ENCODE measurements around the gene SRRM4. TPM values are rescaled to one million over a fixed set of nuclear protein-coding genes. Genes with fewer than 3 reads are reported as not detected.

Gene SRRM4
- total and polyA plus RNA-seq, 5 donors from 2014 or later = not detected

GRCh38 chr12:119012179-119012578, 30.8 kb downstream of the SRRM4 start:
- no peaks in the 10 kb centered on the region for H3K4me1 ChIP-seq (ENCODE audit: control insufficient read depth, insufficient read depth, low read length, poor library complexity, severe bottlenecking)
- no peak for DNase-seq
- H3K4me3 ChIP-seq (ENCODE audit: low read depth, low read length) = no peak overlapping the region
- H3K4me1 Mint-ChIP-seq = no peaks in the 10 kb centered on the region
- no peak overlapping the region for H3K27ac Mint-ChIP-seq
- H3K27ac ChIP-seq (ENCODE audit: insufficient read depth, low read length, poor library complexity, severe bottlenecking) = no peak overlapping the region
- ATAC-seq (ENCODE audit: low read depth in 2 of 2) = no peak
- H3K9me3 ChIP-seq (ENCODE audit: control insufficient read depth in 2 of 2, low read length in 2 of 2) = peaks cover 0 to 9% of the 10 kb centered on the region in 2 experiments
- no peaks in the 10 kb centered on the region for H3K27me3 ChIP-seq (ENCODE audit: control insufficient read depth, insufficient read depth, low read length)
- no peak overlapping the region for H3K4me3 Mint-ChIP-seq
- no peaks in the 10 kb centered on the region for H3K36me3 ChIP-seq (ENCODE audit: control insufficient read depth, insufficient read depth, low read length)
- no peaks in the 10 kb centered on the region for H3K36me3 Mint-ChIP-seq
- H3K9me3 Mint-ChIP-seq = peaks cover 0 to 14% (median 5%) of the 10 kb centered on the region in 7 donors
- peaks cover 4% of the 10 kb centered on the region for H3K27me3 Mint-ChIP-seq

- no peak overlapping the region for H3K4me3 Mint-ChIP-seq
- H3K27me3 Mint-ChIP-seq = peaks cover 6% of the 10 kb centered on the region
- no peaks in the 10 kb centered on the region for H3K36me3 Mint-ChIP-seq
- Histone ChIP-seq H3K36me3 (ENCODE audit: control insufficient read depth, insufficient read depth, low read length) (no peaks in the 10 kb centered on the region), H3K9me3 (ENCODE audit: control insufficient read depth in 2 of 2, low read length in 2 of 2) (peaks cover 0 to 9% of the 10 kb centered on the region in 2 experiments), H3K4me1 (ENCODE audit: control insufficient read depth, insufficient read depth, low read length, poor library complexity, severe bottlenecking) (no peaks in the 10 kb centered on the region), H3K27me3 (ENCODE audit: control insufficient read depth, insufficient read depth, low read length) (no peaks in the 10 kb centered on the region), H3K27ac (ENCODE audit: insufficient read depth, low read length, poor library complexity, severe bottlenecking) (no peak overlapping the region), H3K4me3 (ENCODE audit: low read depth, low read length) (no peak overlapping the region)
- ATAC-seq (ENCODE audit: low read depth in 2 of 2) = no peak
- peaks cover 0 to 14% (median 5%) of the 10 kb centered on the region in 7 donors for H3K9me3 Mint-ChIP-seq
- no peak for DNase-seq
- no peaks in the 10 kb centered on the region for H3K4me1 Mint-ChIP-seq
- H3K27ac Mint-ChIP-seq = no peak overlapping the region
These were observed 31.7 kb downstream of the SRRM4 start for GRCh38 chr12:119013023-119013422.

- DNase-seq (no peak), ATAC-seq (ENCODE audit: low read depth in 2 of 2) (no peak)
- Histone ChIP-seq H3K4me1 (ENCODE audit: control insufficient read depth, insufficient read depth, low read length, poor library complexity, severe bottlenecking) (no peaks in the 10 kb centered on the region), H3K4me3 (ENCODE audit: low read depth, low read length) (no peak overlapping the region), H3K27ac (ENCODE audit: insufficient read depth, low read length, poor library complexity, severe bottlenecking) (no peak overlapping the region), H3K36me3 (ENCODE audit: control insufficient read depth, insufficient read depth, low read length) (no peaks in the 10 kb centered on the region), H3K9me3 (ENCODE audit: control insufficient read depth in 2 of 2, low read length in 2 of 2) (peaks cover 0 to 9% of the 10 kb centered on the region in 2 experiments), H3K27me3 (ENCODE audit: control insufficient read depth, insufficient read depth, low read length) (no peaks in the 10 kb centered on the region)
- Mint-ChIP-seq H3K9me3 (peaks cover 0 to 17% (median 5%) of the 10 kb centered on the region in 7 donors), H3K36me3 (no peaks in the 10 kb centered on the region), H3K4me1 (no peaks in the 10 kb centered on the region), H3K27me3 (peaks cover 8% of the 10 kb centered on the region), H3K4me3 (no peak overlapping the region), H3K27ac (no peak overlapping the region)
These were observed 33.0 kb downstream of the SRRM4 start for GRCh38 chr12:119014368-119014767.

- H3K9me3 ChIP-seq (ENCODE audit: control insufficient read depth in 2 of 2, low read length in 2 of 2) = no peaks in the 10 kb centered on the region
- no peak for ATAC-seq (ENCODE audit: low read depth in 2 of 2)
- H3K27ac Mint-ChIP-seq = no peak overlapping the region
- no peaks in the 10 kb centered on the region for H3K36me3 ChIP-seq (ENCODE audit: control insufficient read depth, insufficient read depth, low read length)
- H3K27ac ChIP-seq (ENCODE audit: insufficient read depth, low read length, poor library complexity, severe bottlenecking) = no peak overlapping the region
- peaks cover 8% of the 10 kb centered on the region for H3K27me3 Mint-ChIP-seq
- no peak for DNase-seq
- no peaks in the 10 kb centered on the region for H3K36me3 Mint-ChIP-seq
- H3K27me3 ChIP-seq (ENCODE audit: control insufficient read depth, insufficient read depth, low read length) = no peaks in the 10 kb centered on the region
- H3K4me3 Mint-ChIP-seq = no peak overlapping the region
- H3K4me1 ChIP-seq (ENCODE audit: control insufficient read depth, insufficient read depth, low read length, poor library complexity, severe bottlenecking) = no peaks in the 10 kb centered on the region
- H3K9me3 Mint-ChIP-seq = peaks cover 0 to 20% (median 5%) of the 10 kb centered on the region in 7 donors
- no peak overlapping the region for H3K4me3 ChIP-seq (ENCODE audit: low read depth, low read length)
- H3K4me1 Mint-ChIP-seq = no peaks in the 10 kb centered on the region
These were observed 35.4 kb downstream of the SRRM4 start for GRCh38 chr12:119016715-119017114.

- Mint-ChIP-seq H3K27me3 (peaks cover 11% of the 10 kb centered on the region), H3K36me3 (no peaks in the 10 kb centered on the region), H3K27ac (no peak overlapping the region), H3K9me3 (peaks cover 0 to 14% (median 3%) of the 10 kb centered on the region in 7 donors), H3K4me3 (no peak overlapping the region), H3K4me1 (no peaks in the 10 kb centered on the region)
- H3K4me3 ChIP-seq (ENCODE audit: low read depth, low read length) = no peak overlapping the region
- H3K36me3 ChIP-seq (ENCODE audit: control insufficient read depth, insufficient read depth, low read length) = no peaks in the 10 kb centered on the region
- no peak for DNase-seq
- H3K9me3 ChIP-seq (ENCODE audit: control insufficient read depth in 2 of 2, low read length in 2 of 2) = no peaks in the 10 kb centered on the region
- no peaks in the 10 kb centered on the region for H3K27me3 ChIP-seq (ENCODE audit: control insufficient read depth, insufficient read depth, low read length)
- no peaks in the 10 kb centered on the region for H3K4me1 ChIP-seq (ENCODE audit: control insufficient read depth, insufficient read depth, low read length, poor library complexity, severe bottlenecking)
- no peak overlapping the region for H3K27ac ChIP-seq (ENCODE audit: insufficient read depth, low read length, poor library complexity, severe bottlenecking)
- ATAC-seq (ENCODE audit: low read depth in 2 of 2) = no peak
These were observed 37.8 kb downstream of the SRRM4 start for GRCh38 chr12:119019166-119019565.

GRCh38 chr12:119020406-119021360, 39.3 kb downstream of the SRRM4 start:
- ATAC-seq (ENCODE audit: low read depth in 2 of 2) = no peak
- Mint-ChIP-seq H3K36me3 (no peaks in the 10 kb centered on the region), H3K27ac (peak overlapping the region in 1 of 3 donors; percentile 17), H3K4me1 (no peaks in the 10 kb centered on the region), H3K27me3 (peaks cover 11% of the 10 kb centered on the region), H3K4me3 (no peak overlapping the region), H3K9me3 (peaks cover 0 to 13% (median 2%) of the 10 kb centered on the region in 7 donors)
- no peaks in the 10 kb centered on the region for H3K27me3 ChIP-seq (ENCODE audit: control insufficient read depth, insufficient read depth, low read length)
- no peak for DNase-seq
- H3K27ac ChIP-seq (ENCODE audit: insufficient read depth, low read length, poor library complexity, severe bottlenecking) = no peak overlapping the region
- no peak overlapping the region for H3K4me3 ChIP-seq (ENCODE audit: low read depth, low read length)
- no peaks in the 10 kb centered on the region for H3K9me3 ChIP-seq (ENCODE audit: control insufficient read depth in 2 of 2, low read length in 2 of 2)
- H3K4me1 ChIP-seq (ENCODE audit: control insufficient read depth, insufficient read depth, low read length, poor library complexity, severe bottlenecking) = no peaks in the 10 kb centered on the region
- H3K36me3 ChIP-seq (ENCODE audit: control insufficient read depth, insufficient read depth, low read length) = no peaks in the 10 kb centered on the region

- no peaks in the 10 kb centered on the region for H3K4me1 Mint-ChIP-seq
- Histone ChIP-seq H3K36me3 (ENCODE audit: control insufficient read depth, insufficient read depth, low read length) (no peaks in the 10 kb centered on the region), H3K4me3 (ENCODE audit: low read depth, low read length) (no peak overlapping the region), H3K27me3 (ENCODE audit: control insufficient read depth, insufficient read depth, low read length) (no peaks in the 10 kb centered on the region), H3K4me1 (ENCODE audit: control insufficient read depth, insufficient read depth, low read length, poor library complexity, severe bottlenecking) (no peaks in the 10 kb centered on the region), H3K27ac (ENCODE audit: insufficient read depth, low read length, poor library complexity, severe bottlenecking) (no peak overlapping the region), H3K9me3 (ENCODE audit: control insufficient read depth in 2 of 2, low read length in 2 of 2) (no peaks in the 10 kb centered on the region)
- H3K36me3 Mint-ChIP-seq = no peaks in the 10 kb centered on the region
- ATAC-seq (ENCODE audit: low read depth in 2 of 2) (no peak), DNase-seq (no peak)
- no peak overlapping the region for H3K4me3 Mint-ChIP-seq
- H3K9me3 Mint-ChIP-seq = peaks cover 0 to 10% (median 2%) of the 10 kb centered on the region in 7 donors
- no peak overlapping the region for H3K27ac Mint-ChIP-seq
- H3K27me3 Mint-ChIP-seq = peaks cover 7% of the 10 kb centered on the region
These were observed 43.0 kb downstream of the SRRM4 start for GRCh38 chr12:119024356-119024755.

GRCh38 chr12:119025786-119026185, 44.4 kb downstream of the SRRM4 start:
- H3K27ac ChIP-seq (ENCODE audit: insufficient read depth, low read length, poor library complexity, severe bottlenecking) = no peak overlapping the region
- no peak overlapping the region for H3K4me3 ChIP-seq (ENCODE audit: low read depth, low read length)
- H3K27ac Mint-ChIP-seq = no peak overlapping the region
- DNase-seq = no peak
- H3K9me3 Mint-ChIP-seq = peaks cover 0 to 6% (median 2%) of the 10 kb centered on the region in 7 donors
- H3K36me3 Mint-ChIP-seq = no peaks in the 10 kb centered on the region
- no peak overlapping the region for H3K4me3 Mint-ChIP-seq
- H3K9me3 ChIP-seq (ENCODE audit: control insufficient read depth in 2 of 2, low read length in 2 of 2) = no peaks in the 10 kb centered on the region
- H3K4me1 Mint-ChIP-seq = no peaks in the 10 kb centered on the region
- no peak for ATAC-seq (ENCODE audit: low read depth in 2 of 2)
- no peaks in the 10 kb centered on the region for H3K36me3 ChIP-seq (ENCODE audit: control insufficient read depth, insufficient read depth, low read length)
- H3K4me1 ChIP-seq (ENCODE audit: control insufficient read depth, insufficient read depth, low read length, poor library complexity, severe bottlenecking) = no peaks in the 10 kb centered on the region
- H3K27me3 Mint-ChIP-seq = peaks cover 7% of the 10 kb centered on the region
- no peaks in the 10 kb centered on the region for H3K27me3 ChIP-seq (ENCODE audit: control insufficient read depth, insufficient read depth, low read length)
